ENCODE results near the gene DHRSX.
A peak's percentile ranks its signal among the peaks of the same experiment; 100 is the strongest.
"Not testable (repeated sequence)": the region's sequence is repeated elsewhere in the genome, so short reads cannot be mapped to it uniquely, and the experiment has no call there.

The DHRSX gene

GRCh38 chrX:2272337-2272736, 228.4 kb downstream of the DHRSX start:
- Histone ChIP-seq H3K27ac (ENCODE audit: low read length) (no peak overlapping the region), H3K4me1 (ENCODE audit: insufficient read depth, low read length) (no peaks in the 10 kb centered on the region)

GRCh38 chrX:2271595-2271994, 229.2 kb downstream of the DHRSX start:
- not testable (repeated sequence) for H3K27ac ChIP-seq (ENCODE audit: low read length); H3K36me3 ChIP-seq (ENCODE audit: insufficient read depth, low read depth, low read length); H3K9ac ChIP-seq (ENCODE audit: low read depth, low read length); H3K9me3 ChIP-seq (ENCODE audit: insufficient read depth, low read depth, low read length); H3K27me3 ChIP-seq (ENCODE audit: insufficient read depth, low read length); H3K4me1 ChIP-seq (ENCODE audit: insufficient read depth, low read length); H3K4me3 ChIP-seq (ENCODE audit: low read length)

More at GRCh38 chrX:2272337-2272736, 228.4 kb downstream of the DHRSX start:
- H3K27me3 ChIP-seq (ENCODE audit: insufficient read depth, low read length), result no peaks in the 10 kb centered on the region
- no peaks in the 10 kb centered on the region for H3K9me3 ChIP-seq (ENCODE audit: insufficient read depth, low read depth, low read length)
- H3K36me3 ChIP-seq (ENCODE audit: insufficient read depth, low read depth, low read length), result no peaks in the 10 kb centered on the region; the same call in 1 of the 2 replicates
- H3K9ac ChIP-seq (ENCODE audit: low read depth, low read length), result no peak overlapping the region
- H3K4me3 ChIP-seq (ENCODE audit: low read length), result no peak overlapping the region

- peaks cover 11% of the 10 kb centered on the region for H3K36me3 ChIP-seq (ENCODE audit: insufficient read depth, low read depth, low read length)
- not testable (repeated sequence) for H3K9ac ChIP-seq (ENCODE audit: low read depth, low read length); H3K27me3 ChIP-seq (ENCODE audit: insufficient read depth, low read length); H3K27ac ChIP-seq (ENCODE audit: low read length); H3K9me3 ChIP-seq (ENCODE audit: insufficient read depth, low read depth, low read length); H3K4me3 ChIP-seq (ENCODE audit: low read length); H3K4me1 ChIP-seq (ENCODE audit: insufficient read depth, low read length)
Observed at GRCh38 chrX:2270783-2271182, 230.0 kb downstream of the DHRSX start.

- Histone ChIP-seq H3K9ac (ENCODE audit: low read depth, low read length) (no peak overlapping the region), H3K27me3 (ENCODE audit: insufficient read depth, low read length) (no peaks in the 10 kb centered on the region), H3K4me3 (ENCODE audit: low read length) (no peak overlapping the region), H3K36me3 (ENCODE audit: insufficient read depth, low read depth, low read length) (peaks cover 16% of the 10 kb centered on the region), H3K4me1 (ENCODE audit: insufficient read depth, low read length) (peaks cover 3% of the 10 kb centered on the region), H3K9me3 (ENCODE audit: insufficient read depth, low read depth, low read length) (no peaks in the 10 kb centered on the region), H3K27ac (ENCODE audit: low read length) (no peak overlapping the region)
Observed at GRCh38 chrX:2267890-2268289, 232.9 kb downstream of the DHRSX start.

- H3K27me3 ChIP-seq (ENCODE audit: insufficient read depth, low read length), result no peaks in the 10 kb centered on the region
- H3K4me1 ChIP-seq (ENCODE audit: insufficient read depth, low read length), result peaks cover 5% of the 10 kb centered on the region
- no peak overlapping the region for H3K9ac ChIP-seq (ENCODE audit: low read depth, low read length)
- no peak overlapping the region for H3K27ac ChIP-seq (ENCODE audit: low read length)
- H3K36me3 ChIP-seq (ENCODE audit: insufficient read depth, low read depth, low read length), result peaks cover 16% of the 10 kb centered on the region
- H3K4me3 ChIP-seq (ENCODE audit: low read length), result no peak overlapping the region
- no peaks in the 10 kb centered on the region for H3K9me3 ChIP-seq (ENCODE audit: insufficient read depth, low read depth, low read length)
Observed at GRCh38 chrX:2266445-2267349, 234.1 kb downstream of the DHRSX start.

GRCh38 chrX:2265658-2266444, 234.9 kb downstream of the DHRSX start:
- not testable (repeated sequence) for H3K27me3 ChIP-seq (ENCODE audit: insufficient read depth, low read length); H3K4me3 ChIP-seq (ENCODE audit: low read length); H3K27ac ChIP-seq (ENCODE audit: low read length); H3K9me3 ChIP-seq (ENCODE audit: insufficient read depth, low read depth, low read length); H3K9ac ChIP-seq (ENCODE audit: low read depth, low read length); H3K4me1 ChIP-seq (ENCODE audit: insufficient read depth, low read length)
- H3K36me3 ChIP-seq (ENCODE audit: insufficient read depth, low read depth, low read length), result peaks cover 16% of the 10 kb centered on the region

- H3K27me3 ChIP-seq (ENCODE audit: insufficient read depth, low read length), result no peaks in the 10 kb centered on the region
- H3K4me1 ChIP-seq (ENCODE audit: insufficient read depth, low read length), result peaks cover 5% of the 10 kb centered on the region
- no peak overlapping the region for H3K9ac ChIP-seq (ENCODE audit: low read depth, low read length)
- H3K36me3 ChIP-seq (ENCODE audit: insufficient read depth, low read depth, low read length), result peaks cover 16% of the 10 kb centered on the region
- H3K4me3 ChIP-seq (ENCODE audit: low read length), result no peak overlapping the region
- H3K27ac ChIP-seq (ENCODE audit: low read length), result no peak overlapping the region
- no peaks in the 10 kb centered on the region for H3K9me3 ChIP-seq (ENCODE audit: insufficient read depth, low read depth, low read length)
Observed at GRCh38 chrX:2264179-2265030, 236.4 kb downstream of the DHRSX start.

- Histone ChIP-seq H3K27ac (ENCODE audit: low read length) (no peak overlapping the region), H3K4me3 (ENCODE audit: low read length) (no peak overlapping the region), H3K9me3 (ENCODE audit: insufficient read depth, low read depth, low read length) (no peaks in the 10 kb centered on the region), H3K4me1 (ENCODE audit: insufficient read depth, low read length) (peaks cover 5% of the 10 kb centered on the region), H3K36me3 (ENCODE audit: insufficient read depth, low read depth, low read length) (peaks cover 16% of the 10 kb centered on the region), H3K9ac (ENCODE audit: low read depth, low read length) (0 out of 2 replicates have a peak overlapping the region, but pooled peaks have one; percentile 7), H3K27me3 (ENCODE audit: insufficient read depth, low read length) (no peaks in the 10 kb centered on the region)
Observed at GRCh38 chrX:2263203-2263602, 237.6 kb downstream of the DHRSX start.

- Histone ChIP-seq H3K9me3 (ENCODE audit: insufficient read depth, low read depth, low read length) (no peaks in the 10 kb centered on the region), H3K27ac (ENCODE audit: low read length) (no peak overlapping the region), H3K36me3 (ENCODE audit: insufficient read depth, low read depth, low read length) (peaks cover 16% of the 10 kb centered on the region), H3K4me3 (ENCODE audit: low read length) (no peak overlapping the region), H3K4me1 (ENCODE audit: insufficient read depth, low read length) (peaks cover 5% of the 10 kb centered on the region), H3K27me3 (ENCODE audit: insufficient read depth, low read length) (no peaks in the 10 kb centered on the region), H3K9ac (ENCODE audit: low read depth, low read length) (0 out of 2 replicates have a peak overlapping the region, but pooled peaks have one; percentile 7)
Observed at GRCh38 chrX:2262668-2263055, 238.1 kb downstream of the DHRSX start.

GRCh38 chrX:2261831-2262667, 238.7 kb downstream of the DHRSX start:
- no peaks in the 10 kb centered on the region for H3K27me3 ChIP-seq (ENCODE audit: insufficient read depth, low read length)
- peaks cover 16% of the 10 kb centered on the region for H3K36me3 ChIP-seq (ENCODE audit: insufficient read depth, low read depth, low read length)
- H3K9me3 ChIP-seq (ENCODE audit: insufficient read depth, low read depth, low read length), result no peaks in the 10 kb centered on the region
- peaks cover 5% of the 10 kb centered on the region for H3K4me1 ChIP-seq (ENCODE audit: insufficient read depth, low read length)
- no peak overlapping the region for H3K27ac ChIP-seq (ENCODE audit: low read length)
- H3K4me3 ChIP-seq (ENCODE audit: low read length), result no peak overlapping the region
- no peak overlapping the region for H3K9ac ChIP-seq (ENCODE audit: low read depth, low read length)

Measured in iPS-20b (cell line).